Measurements from ENCODE around the gene ADAMTS14.
"Not testable (repeated sequence)": the region's sequence is repeated elsewhere in the genome, so short reads cannot be mapped to it uniquely, and the experiment has no call there.

Gene ADAMTS14

DNA sequence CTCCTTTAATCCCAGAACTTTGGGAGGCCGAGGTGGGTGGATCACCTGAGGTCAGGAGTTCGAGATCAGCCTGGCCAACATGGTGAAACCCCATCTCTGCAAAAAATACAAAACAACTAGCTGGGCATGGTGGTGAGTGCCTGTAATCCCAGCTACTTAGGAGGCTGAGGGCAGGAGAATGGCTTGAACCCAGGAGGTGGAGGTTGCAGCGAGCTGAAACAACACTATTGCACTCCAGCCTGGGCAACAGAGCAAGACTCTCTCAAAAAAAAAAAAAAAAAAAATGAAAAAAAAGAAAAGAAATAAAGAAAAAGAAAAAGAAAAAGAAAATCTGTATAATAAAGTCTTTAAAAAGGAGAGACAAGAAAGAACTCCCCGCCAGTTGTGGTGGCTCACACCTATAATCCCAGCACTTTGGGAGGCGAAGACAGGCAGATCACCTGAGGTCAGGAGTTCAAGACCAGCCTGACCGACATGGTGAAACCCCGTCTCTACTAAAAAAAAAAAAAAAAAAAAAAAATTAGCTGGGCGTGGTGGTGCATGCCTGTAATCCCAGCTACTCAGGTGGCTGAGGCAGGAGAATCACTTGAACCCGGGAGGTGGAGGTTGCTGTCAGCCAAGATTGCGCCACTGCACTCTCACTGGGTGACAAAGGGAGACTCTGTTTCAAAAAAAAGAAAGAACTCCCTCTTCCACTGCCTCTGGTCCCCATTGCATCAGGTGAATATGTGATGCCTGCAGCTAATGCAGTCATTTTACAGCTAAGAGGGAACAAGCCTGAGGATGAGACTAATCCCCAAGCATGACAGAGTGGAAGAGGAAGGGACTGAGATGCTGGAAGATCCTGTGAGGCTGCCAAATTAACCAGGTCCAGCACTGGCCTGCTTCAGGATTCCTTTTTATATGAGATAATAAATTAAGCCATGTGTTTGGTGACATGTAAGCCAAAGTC lies 8.6 kb upstream of the ADAMTS14 start:
- DNase-seq, ATAC-seq: not testable (repeated sequence)

DNA sequence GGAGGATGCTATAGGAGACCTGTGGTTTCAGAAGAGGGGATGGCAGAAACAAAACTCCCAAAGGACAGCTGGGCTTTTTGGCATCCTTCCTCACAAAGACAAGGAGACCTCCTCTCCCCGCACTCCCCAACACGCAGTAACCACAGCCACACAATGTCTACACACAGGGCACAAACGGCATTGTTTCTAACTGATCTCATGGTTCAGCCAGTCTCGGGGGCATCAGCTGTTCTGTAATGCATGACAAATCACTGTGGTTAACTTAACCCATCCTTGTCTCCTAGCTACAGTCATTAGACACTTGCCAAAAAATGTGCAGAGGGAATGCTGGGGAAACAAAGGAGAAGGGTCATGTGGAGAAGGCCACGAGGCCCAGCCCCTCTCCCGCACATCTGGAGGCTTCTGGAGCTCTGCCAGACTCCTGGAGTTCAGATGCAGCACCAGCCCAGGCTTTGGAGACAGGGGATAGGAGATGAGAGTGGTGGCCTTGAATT lies 7.6 kb upstream of the ADAMTS14 start:
- Mint-ChIP-seq H3K9me3 (peaks cover 4% of the 10 kb centered on the region), H3K4me3 (no peak overlapping the region), H3K4me1 (peaks cover 2% of the 10 kb centered on the region), H3K27ac (no peak overlapping the region), H3K36me3 (ENCODE audit: low read depth) (no peaks in the 10 kb centered on the region), H3K27me3 (peaks cover 12% of the 10 kb centered on the region)
- ATAC-seq (peak; percentile 62), DNase-seq (no peak)

More for the DNA sequence above, 8.6 kb upstream of the ADAMTS14 start:
- H3K4me1 Mint-ChIP-seq; H3K36me3 Mint-ChIP-seq (ENCODE audit: low read depth); H3K27ac Mint-ChIP-seq; H3K4me3 Mint-ChIP-seq: not testable (repeated sequence)
- Mint-ChIP-seq H3K27me3 (peaks cover 12% of the 10 kb centered on the region), H3K9me3 (peaks cover 14% of the 10 kb centered on the region)

DNA sequence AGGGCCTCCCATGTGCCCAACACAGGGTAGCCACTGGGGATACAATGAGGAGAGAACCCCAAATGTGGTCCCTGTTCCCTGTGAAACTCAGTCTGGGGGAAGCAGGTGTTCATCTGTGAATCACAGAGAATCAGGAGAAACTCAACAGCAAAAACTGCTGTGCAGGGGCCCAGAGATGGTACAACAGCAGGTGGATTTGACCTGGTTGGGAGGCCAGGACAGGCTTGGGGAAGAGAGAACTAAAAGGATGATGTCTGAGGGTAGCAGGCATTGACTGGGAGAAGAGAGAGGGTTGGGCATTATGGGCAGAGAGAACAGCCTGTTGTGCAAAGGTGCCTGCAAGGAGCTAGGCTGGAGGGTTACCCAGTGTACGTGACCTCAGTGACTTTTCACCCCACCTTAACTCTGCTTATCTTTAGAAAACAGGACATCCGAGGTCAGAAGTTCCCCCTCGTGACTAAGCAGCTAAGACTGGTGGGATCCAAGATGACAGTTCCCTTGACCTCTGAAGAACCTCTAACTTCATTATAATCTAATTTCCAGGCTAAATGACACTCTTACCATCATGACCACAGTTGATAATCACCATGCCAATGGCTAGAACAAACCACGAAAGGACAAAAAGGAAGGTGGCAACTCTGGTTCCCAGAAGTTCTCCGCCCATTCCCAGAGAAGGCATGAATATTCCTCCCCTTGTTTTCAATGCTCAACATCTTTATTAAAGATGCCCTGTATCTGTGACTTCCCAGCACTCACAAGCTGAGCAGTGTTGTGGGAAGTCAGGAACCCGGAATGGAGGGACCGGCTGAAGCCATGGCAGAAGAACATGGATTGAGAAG lies 5.1 kb upstream of the ADAMTS14 start:
- H3K4me3 Mint-ChIP-seq: no peak overlapping the region
- no peak for DNase-seq
- H3K4me1 Mint-ChIP-seq: peaks cover 7% of the 10 kb centered on the region
- ATAC-seq: no peak
- H3K27me3 Mint-ChIP-seq: peaks cover 23% of the 10 kb centered on the region
- no peak overlapping the region for H3K27ac Mint-ChIP-seq
- H3K9me3 Mint-ChIP-seq: peaks cover 4% of the 10 kb centered on the region
- H3K36me3 Mint-ChIP-seq (ENCODE audit: low read depth): no peaks in the 10 kb centered on the region

DNA sequence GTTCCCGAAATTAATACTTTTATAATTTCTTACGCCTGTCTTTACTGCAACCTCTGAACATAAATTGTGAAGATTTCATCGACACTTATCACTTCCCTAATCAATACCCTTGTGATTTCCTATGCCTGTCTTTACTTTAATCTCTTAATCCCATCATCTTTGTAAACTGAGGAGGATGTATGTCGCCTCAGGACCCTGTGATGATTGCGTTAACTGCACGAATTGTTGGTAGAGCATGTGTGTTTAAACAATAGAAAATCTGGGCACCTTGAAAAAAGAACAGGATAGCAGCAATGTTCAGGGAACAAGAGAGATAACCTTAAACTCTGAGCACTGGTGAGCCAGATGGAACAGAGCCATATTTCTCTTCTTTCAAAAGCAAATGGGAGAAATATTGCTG lies 4.5 kb upstream of the ADAMTS14 start:
- H3K4me3 Mint-ChIP-seq; H3K4me1 Mint-ChIP-seq; H3K27ac Mint-ChIP-seq; DNase-seq; H3K9me3 Mint-ChIP-seq; ATAC-seq; H3K36me3 Mint-ChIP-seq (ENCODE audit: low read depth): not testable (repeated sequence)
- H3K27me3 Mint-ChIP-seq: peaks cover 23% of the 10 kb centered on the region

DNA sequence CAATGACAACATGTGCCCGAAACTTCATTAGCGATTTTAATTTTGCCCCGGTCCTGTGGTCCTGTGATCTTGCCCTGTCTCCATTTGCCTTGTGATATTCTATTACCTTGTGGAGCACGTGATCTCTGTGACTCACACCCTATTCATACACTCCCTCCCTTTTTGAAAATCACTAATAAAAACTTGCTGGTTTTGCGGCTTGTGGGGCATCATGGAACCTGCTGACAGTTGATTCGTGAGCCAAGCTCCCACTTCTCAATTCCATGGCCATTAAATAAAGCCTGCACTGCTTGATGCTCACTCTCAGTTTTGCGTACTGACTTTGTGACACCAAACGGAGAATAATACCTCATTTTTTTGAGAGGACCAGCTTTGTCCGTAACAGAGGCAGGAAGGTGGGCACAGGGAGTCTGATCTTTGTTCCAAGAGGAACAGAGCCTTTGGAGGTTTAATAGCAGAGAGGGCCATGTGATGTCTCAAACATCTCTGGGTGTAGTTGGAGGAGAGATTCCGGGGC lies 3.8 kb upstream of the ADAMTS14 start:
- DNase-seq (no peak), ATAC-seq (no peak)
- Mint-ChIP-seq H3K4me3 (no peak overlapping the region), H3K4me1 (peaks cover 13% of the 10 kb centered on the region), H3K36me3 (ENCODE audit: low read depth) (no peaks in the 10 kb centered on the region), H3K27me3 (peaks cover 28% of the 10 kb centered on the region), H3K27ac (no peak overlapping the region), H3K9me3 (peaks cover 4% of the 10 kb centered on the region)

DNA sequence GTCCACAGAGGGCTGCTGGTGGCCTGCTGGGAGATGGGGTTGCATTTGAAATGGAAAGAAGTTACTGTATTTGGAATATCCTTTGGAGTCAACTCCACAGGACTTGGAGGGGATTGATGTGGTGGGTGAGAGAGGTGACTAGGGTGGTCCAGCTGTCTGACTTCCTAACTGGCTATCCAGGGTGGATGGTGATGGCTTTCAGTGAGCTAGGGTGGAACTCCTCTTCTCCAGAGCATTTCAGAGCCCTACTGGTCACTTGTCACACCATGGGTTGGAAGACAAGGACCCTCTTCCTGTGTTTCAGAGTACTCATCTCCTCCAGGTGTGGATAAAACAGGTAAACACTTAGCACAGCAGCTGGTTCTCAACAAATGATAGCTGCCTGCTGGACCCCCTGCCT lies 3.3 kb upstream of the ADAMTS14 start:
- Mint-ChIP-seq H3K4me1 (peaks cover 13% of the 10 kb centered on the region), H3K27me3 (peaks cover 33% of the 10 kb centered on the region), H3K36me3 (ENCODE audit: low read depth) (no peaks in the 10 kb centered on the region), H3K4me3 (no peak overlapping the region), H3K27ac (no peak overlapping the region), H3K9me3 (peaks cover 4% of the 10 kb centered on the region)
- ATAC-seq: no peak
- DNase-seq: no peak

DNA sequence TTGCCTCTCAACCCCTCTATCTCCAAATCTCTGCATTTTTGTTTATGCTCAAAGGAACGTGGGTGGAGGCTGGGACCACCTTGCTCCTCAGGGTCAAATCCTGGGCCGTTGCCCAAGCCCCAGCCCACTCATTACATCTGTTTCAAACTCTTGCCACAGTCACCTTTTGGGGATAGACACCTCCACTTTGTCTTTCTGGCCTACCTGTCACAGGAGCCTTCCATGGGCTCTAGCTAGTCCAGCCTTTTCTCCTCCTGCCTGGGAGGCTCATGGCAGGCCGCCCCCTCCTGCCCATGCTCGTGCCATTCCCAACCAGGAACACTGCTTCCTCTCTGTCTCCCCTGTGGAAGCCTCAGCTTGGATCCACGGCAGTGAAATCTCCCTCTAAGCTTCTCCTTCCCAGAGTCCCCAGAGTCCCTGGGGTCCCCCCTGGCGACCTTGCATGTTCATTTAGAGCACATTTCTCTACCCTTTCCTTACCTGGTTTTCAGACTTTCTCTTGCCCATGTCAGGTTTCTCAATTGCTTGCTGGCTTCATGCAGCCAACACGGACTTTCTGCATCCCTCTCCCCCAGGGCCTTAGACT lies 2.5 kb upstream of the ADAMTS14 start:
- no peak for ATAC-seq
- H3K9me3 Mint-ChIP-seq: peaks cover 4% of the 10 kb centered on the region
- peaks cover 13% of the 10 kb centered on the region for H3K4me1 Mint-ChIP-seq
- H3K4me3 Mint-ChIP-seq: no peak overlapping the region
- no peak overlapping the region for H3K27ac Mint-ChIP-seq
- H3K27me3 Mint-ChIP-seq: peaks cover 40% of the 10 kb centered on the region
- DNase-seq: no peak
- no peaks in the 10 kb centered on the region for H3K36me3 Mint-ChIP-seq (ENCODE audit: low read depth)

DNA sequence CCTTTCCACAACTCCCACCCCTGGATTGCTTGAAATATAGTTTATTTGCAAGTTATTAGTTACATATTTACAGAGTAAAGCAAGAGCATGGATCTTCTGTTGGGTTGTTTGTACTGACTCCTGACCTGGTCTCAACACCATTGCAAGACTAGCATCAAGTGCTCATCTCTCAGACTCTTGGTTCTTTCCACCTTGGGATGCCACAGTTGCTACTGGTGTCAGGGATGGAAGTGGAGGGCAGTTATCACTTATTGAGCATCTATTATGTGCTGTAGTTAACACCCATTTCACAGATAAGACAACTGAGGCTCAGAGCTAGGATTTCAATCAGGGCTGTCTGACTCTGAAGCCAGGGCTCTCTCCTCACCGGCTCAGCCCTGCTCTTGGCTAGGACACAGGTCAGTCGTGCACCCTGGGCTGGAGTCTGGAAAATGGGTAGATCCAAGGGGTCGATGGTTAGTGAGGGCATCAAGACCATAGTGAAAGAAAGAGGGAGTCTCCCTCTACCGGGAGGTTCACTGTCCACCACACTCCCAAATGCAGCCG lies 614 bp upstream of the ADAMTS14 start:
- DNase-seq (no peak), ATAC-seq (no peak)
- Mint-ChIP-seq H3K9me3 (peaks cover 4% of the 10 kb centered on the region), H3K4me3 (peak overlapping the region; percentile 58), H3K27me3 (peaks cover 45% of the 10 kb centered on the region), H3K4me1 (peaks cover 13% of the 10 kb centered on the region), H3K27ac (no peak overlapping the region), H3K36me3 (ENCODE audit: low read depth) (no peaks in the 10 kb centered on the region)

DNA sequence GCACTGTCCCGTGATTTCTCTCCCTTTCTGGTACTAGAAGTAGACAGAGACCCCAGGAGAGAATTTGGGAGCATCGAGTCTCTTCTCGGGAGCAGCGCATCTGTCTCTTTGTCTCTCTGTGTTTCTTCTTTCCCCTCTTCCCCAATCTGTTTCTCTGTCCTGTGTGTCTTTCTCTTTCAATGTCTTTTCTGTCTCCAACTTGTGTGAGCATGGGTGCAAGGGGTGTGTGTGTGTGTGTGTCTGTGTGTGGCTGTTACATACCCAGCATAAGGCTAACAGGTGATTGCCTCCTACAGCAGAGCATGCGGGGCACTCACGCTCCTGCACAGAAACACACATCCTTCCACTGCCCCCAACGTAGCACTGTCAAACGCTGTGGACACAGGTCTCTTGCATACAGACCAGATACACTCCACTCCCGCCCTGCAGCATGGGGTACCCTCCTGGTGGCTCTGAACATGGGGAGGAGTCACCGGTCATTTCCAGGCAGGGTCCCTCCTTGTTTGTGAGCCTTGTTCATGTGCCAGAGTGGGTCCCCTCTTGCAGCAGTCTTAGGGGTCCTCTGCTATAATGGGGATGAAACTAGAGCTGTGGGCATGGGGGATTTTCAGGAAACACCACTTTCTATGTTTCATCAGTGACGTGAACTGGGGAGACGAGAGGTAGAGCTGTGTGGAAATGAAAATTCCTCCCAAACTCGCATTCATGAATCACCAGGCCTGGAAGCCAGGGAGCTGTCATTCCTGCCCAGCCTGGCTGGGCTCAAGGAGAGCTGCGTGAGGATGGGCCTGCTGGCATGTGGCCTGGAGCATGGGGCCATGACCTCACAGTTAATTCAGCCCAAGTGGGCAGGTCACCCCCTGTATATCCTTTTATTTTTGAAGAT lies 980 bp downstream of the ADAMTS14 start:
- Mint-ChIP-seq H3K27ac (no peak overlapping the region), H3K9me3 (peaks cover 4% of the 10 kb centered on the region), H3K4me1 (peaks cover 18% of the 10 kb centered on the region), H3K4me3 (peak overlapping the region; percentile 60), H3K27me3 (peaks cover 45% of the 10 kb centered on the region), H3K36me3 (ENCODE audit: low read depth) (no peaks in the 10 kb centered on the region)
- DNase-seq: no peak
- no peak for ATAC-seq

DNA sequence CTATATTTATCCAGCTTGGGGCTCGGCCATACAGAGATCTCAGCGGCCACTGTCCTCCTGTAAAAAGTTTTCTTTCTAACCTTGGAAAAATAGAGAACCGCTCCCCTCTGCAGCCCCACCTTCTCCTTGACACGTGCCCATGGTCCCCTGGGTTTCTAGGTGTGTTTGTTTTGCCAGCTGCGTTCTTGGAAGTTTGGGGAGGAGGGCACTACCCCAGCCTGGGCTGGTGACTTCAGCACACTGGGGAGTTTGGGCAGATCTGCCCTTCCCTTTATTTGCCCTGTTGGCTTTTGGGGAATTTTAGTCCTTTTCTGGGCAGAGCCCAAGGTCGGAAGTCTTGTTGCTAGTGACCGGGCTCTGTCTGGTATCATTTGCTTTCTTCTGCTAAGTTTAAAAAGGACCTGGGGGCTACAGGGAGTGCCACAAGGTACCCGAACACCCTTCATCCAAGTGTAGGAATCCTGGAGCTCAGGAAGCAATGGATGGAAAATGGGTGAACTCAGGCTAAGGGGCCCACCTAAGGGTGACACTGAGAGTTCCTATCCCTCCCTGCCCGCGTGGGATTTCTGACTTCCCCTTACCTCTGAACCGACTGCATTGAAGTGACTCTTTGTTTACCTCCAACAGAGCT lies 1.7 kb downstream of the ADAMTS14 start:
- H3K27ac Mint-ChIP-seq: no peak overlapping the region
- no peak for ATAC-seq
- no peaks in the 10 kb centered on the region for H3K9me3 Mint-ChIP-seq
- H3K4me1 Mint-ChIP-seq: peaks cover 18% of the 10 kb centered on the region
- no peak for DNase-seq
- H3K4me3 Mint-ChIP-seq: no peak overlapping the region
- H3K27me3 Mint-ChIP-seq: peaks cover 44% of the 10 kb centered on the region
- H3K36me3 Mint-ChIP-seq (ENCODE audit: low read depth): no peaks in the 10 kb centered on the region

DNA sequence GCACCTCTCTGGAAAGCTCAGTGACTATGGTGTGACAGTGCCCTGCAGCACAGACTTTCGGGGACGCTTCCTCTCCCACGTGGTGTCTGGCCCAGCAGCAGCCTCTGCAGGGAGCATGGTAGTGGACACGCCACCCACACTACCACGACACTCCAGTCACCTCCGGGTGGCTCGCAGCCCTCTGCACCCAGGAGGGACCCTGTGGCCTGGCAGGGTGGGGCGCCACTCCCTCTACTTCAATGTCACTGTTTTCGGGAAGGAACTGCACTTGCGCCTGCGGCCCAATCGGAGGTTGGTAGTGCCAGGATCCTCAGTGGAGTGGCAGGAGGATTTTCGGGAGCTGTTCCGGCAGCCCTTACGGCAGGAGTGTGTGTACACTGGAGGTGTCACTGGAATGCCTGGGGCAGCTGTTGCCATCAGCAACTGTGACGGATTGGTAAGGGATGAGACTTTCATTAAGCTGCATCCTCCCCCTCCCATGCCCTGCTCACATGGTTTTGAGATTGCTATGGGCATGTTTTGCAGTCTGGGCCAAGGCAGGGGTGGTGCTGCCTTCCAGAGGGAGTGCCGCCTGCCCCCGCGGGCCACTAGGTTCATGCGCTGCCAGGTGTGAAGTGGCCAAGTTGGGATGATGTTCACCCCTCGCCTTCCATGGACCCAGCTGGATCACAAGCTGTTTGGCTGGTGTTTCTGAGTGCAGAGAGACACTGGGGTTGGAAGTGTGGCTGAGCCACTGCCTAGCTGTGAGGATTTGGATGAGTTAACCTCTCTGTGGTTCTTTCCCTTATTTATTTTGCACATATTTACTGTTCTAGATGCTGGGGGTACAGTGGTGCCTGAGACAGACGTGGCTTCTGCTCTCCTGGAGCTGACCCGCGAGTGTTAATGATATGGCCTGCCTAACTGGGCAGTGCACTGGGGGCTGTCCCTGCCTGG lies 2.5 kb downstream of the ADAMTS14 start:
- H3K9me3 Mint-ChIP-seq: no peaks in the 10 kb centered on the region
- no peaks in the 10 kb centered on the region for H3K36me3 Mint-ChIP-seq (ENCODE audit: low read depth)
- no peak overlapping the region for H3K27ac Mint-ChIP-seq
- peaks cover 42% of the 10 kb centered on the region for H3K27me3 Mint-ChIP-seq
- ATAC-seq: no peak
- DNase-seq: no peak
- no peak overlapping the region for H3K4me3 Mint-ChIP-seq
- peaks cover 18% of the 10 kb centered on the region for H3K4me1 Mint-ChIP-seq

DNA sequence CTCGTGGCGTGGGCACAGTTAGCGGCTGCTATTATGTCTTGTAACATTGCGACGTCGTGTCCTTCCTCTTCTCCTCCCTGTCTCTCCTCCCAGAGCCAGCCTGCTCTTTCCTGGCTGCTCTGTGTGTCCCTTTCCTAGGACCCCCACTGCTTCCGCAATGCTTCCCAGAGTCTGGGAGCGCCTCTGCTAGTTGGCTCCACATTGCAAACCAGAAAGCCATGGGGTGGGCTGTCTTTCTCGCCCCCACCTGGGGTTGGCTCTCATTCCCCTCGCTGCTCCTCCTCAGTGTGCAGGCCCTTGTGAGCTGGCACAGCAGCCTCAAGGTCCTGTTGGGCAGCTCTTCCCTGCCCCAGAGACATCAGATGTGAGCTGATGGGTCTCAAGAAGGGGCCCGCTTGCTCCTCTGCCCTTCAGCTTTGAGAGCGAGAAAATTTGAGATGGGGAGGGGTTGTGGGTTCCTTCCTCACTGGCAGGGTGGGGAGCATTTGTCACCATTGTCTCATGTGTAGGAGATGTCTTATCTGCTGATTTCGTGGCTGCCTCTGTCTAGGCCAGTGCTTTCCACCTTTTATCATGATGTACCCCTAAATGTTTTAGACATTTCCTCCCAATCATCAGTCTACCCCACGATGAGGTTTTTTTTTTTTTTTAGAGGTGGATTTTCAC lies 3.3 kb downstream of the ADAMTS14 start:
- H3K27me3 Mint-ChIP-seq: peaks cover 37% of the 10 kb centered on the region
- H3K36me3 Mint-ChIP-seq (ENCODE audit: low read depth): no peaks in the 10 kb centered on the region
- peaks cover 18% of the 10 kb centered on the region for H3K4me1 Mint-ChIP-seq
- H3K9me3 Mint-ChIP-seq: no peaks in the 10 kb centered on the region
- DNase-seq (no peak), ATAC-seq (no peak)
- no peak overlapping the region for H3K27ac Mint-ChIP-seq
- no peak overlapping the region for H3K4me3 Mint-ChIP-seq
